NT2/D1 (cell line): ENCODE measurements around the gene UBE2O.

Source experiments
- DNase-seq: peaks from one replicate; pipeline ENCODE4 v3.0.0-alpha.2; 2011; ENCODE audit warnings: low read depth, low spot score
- H3K27me3 ChIP-seq: 2 replicates; pipeline ENCODE4 v1.6.0; 2011; ENCODE audit warnings: mild to moderate bottlenecking; ENCODE audit not compliant: insufficient read length, insufficient read depth
- H3K36me3 ChIP-seq: 2 replicates; pipeline ENCODE4 v1.6.1; 2011; ENCODE audit warnings: mild to moderate bottlenecking, low read length, mixed read lengths; ENCODE audit not compliant: insufficient read depth, insufficient read length
- H3K4me1 ChIP-seq: 2 replicates; pipeline ENCODE4 v1.5.1; 2011; ENCODE audit not compliant: insufficient read depth, insufficient read length
- H3K4me3 ChIP-seq: 2 replicates; pipeline ENCODE4 v1.5.1; 2011; ENCODE audit warnings: low read depth; ENCODE audit not compliant: insufficient read length
- H3K9ac ChIP-seq: 2 replicates; pipeline ENCODE4 v1.6.0; 2011; ENCODE audit warnings: low read depth; ENCODE audit not compliant: insufficient read length
- H3K9me3 ChIP-seq: 2 replicates; pipeline ENCODE4 v1.5.1; 2011; ENCODE audit warnings: mild to moderate bottlenecking, low read length; ENCODE audit not compliant: insufficient read depth
- SUZ12 ChIP-seq: IDR thresholded peaks from 2 replicates; pipeline ENCODE4 v1.6.1; 2011; ENCODE audit not compliant: insufficient read length, insufficient read depth; ENCODE audit errors: extremely low read depth
- YY1 ChIP-seq: IDR thresholded peaks from 2 replicates; pipeline ENCODE4 v1.6.1; 2011; ENCODE audit not compliant: insufficient read length, insufficient read depth
- ZNF274 ChIP-seq: IDR thresholded peaks from 2 replicates; pipeline ENCODE4 v1.6.1; 2011; ENCODE audit warnings: mild to moderate bottlenecking, low read depth, low read length

Gene UBE2O

DNA sequence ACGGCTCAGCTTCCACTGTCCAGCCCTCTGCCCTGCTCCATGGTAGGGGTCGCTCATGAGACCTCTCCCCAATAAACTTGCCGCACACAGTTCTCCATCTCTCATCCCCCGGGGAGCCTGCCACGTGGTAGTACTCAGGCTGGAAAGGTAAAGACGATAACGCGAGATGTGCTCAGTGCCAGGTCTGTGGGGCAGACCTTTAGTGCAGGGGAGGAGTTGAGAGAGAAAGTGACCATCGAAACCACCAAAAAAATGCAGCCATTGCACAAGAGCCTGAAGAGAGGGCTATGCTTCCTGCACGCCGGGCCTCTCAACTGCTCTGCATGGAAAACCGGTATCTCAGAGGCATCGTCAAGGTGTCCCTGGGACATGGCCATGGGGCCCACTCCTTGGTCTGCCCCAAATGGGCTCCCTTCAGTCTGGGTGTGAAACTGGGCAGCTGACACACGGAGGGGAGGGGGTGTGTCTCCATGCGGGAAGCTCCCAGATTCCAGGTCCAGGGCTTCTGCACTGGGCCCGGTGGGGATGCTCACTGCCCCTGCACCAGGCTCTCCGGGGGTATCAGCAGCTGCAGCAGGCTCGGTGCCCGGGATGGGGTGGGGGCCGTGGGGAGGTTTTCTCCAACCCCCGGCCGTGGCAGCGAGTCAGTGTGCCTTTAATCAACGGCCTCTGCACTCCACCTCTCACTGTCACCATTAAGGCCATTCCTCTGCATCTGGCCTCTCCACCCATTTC lies 9.8 kb upstream of the UBE2O start:
- H3K27me3 ChIP-seq, result no peaks in the 10 kb centered on the region
- no peak overlapping the region for H3K9ac ChIP-seq
- H3K4me1 ChIP-seq, result peaks cover 32% of the 10 kb centered on the region
- H3K36me3 ChIP-seq, result no peaks in the 10 kb centered on the region
- DNase-seq, result no peak
- no peak overlapping the region for H3K4me3 ChIP-seq
- TF ChIP-seq YY1 (no peak), ZNF274 (no peak), SUZ12 (no peak)
- H3K9me3 ChIP-seq, result no peaks in the 10 kb centered on the region

DNA sequence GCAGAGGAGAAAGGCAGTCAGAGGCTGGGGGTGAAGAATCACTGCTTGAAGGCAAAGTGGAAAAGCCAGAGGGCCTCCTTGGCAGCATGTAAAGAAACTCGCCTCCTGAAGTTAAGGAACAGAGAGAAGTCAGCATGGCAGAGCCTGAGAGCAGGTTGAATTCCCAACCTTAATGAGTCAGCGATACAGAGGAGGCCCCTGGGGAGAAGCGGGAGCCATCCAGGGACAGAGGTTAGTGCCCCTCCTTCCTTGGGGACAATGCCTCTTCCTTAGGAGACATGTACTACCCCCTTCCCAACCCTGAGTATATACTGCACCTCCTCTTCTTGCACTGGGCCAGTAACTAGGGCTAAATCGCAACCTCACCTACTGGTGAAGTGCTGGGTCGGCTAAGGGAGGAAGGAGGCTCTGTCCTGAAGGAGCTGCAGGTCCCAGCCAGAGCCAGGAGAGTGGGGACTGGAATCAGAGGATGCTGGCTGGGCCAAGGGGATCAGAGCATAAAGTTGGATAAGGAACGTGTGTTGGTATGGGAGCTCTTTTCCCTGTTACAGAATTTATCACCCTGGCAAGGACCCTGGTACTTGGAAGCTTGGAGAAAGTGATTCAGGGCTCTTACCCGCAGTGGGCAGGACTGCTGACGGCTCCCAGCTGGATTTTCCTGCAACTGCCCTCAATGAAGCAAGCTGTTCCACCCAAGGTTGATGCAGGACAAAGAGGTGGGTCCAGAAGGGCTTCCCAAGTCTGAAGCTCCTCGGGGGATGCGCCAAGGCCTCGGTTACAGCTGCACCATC lies 9.0 kb upstream of the UBE2O start:
- DNase-seq, result no peak
- no peak overlapping the region for H3K4me3 ChIP-seq

DNA sequence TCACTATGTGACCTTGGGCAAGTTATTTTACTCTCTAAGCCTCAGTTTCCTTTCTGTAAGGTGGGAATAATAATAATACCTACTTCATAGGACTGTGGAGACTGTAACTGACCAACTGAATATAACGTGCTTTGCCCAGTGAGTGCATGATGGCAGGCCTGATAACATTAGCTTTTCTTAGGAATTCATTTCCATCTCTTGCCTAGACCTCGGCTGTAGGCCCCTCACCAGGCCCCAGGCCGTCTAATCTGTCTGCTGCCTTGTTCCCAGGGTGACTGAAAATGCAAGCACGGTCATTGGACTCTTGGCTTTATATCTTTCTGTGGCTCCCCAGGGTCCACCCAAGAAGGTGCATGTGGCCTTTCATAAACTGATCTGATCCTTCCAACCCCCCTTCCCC lies 6.7 kb upstream of the UBE2O start:
- H3K9me3 ChIP-seq, result no peaks in the 10 kb centered on the region
- no peak for DNase-seq
- no peaks in the 10 kb centered on the region for H3K27me3 ChIP-seq
- H3K36me3 ChIP-seq, result no peaks in the 10 kb centered on the region
- H3K9ac ChIP-seq, result no peak overlapping the region
- peaks cover 21% of the 10 kb centered on the region for H3K4me1 ChIP-seq
- TF ChIP-seq YY1 (no peak), ZNF274 (no peak), SUZ12 (no peak)
- H3K4me3 ChIP-seq, result no peak overlapping the region

More for the DNA sequence above, 9.0 kb upstream of the UBE2O start:
- H3K9ac ChIP-seq, result no peak overlapping the region
- no peaks in the 10 kb centered on the region for H3K9me3 ChIP-seq
- no peaks in the 10 kb centered on the region for H3K36me3 ChIP-seq
- TF ChIP-seq ZNF274, result no peak
- TF ChIP-seq YY1, result no peak
- TF ChIP-seq SUZ12, result no peak
- H3K27me3 ChIP-seq, result no peaks in the 10 kb centered on the region
- H3K4me1 ChIP-seq, result peaks cover 28% of the 10 kb centered on the region

DNA sequence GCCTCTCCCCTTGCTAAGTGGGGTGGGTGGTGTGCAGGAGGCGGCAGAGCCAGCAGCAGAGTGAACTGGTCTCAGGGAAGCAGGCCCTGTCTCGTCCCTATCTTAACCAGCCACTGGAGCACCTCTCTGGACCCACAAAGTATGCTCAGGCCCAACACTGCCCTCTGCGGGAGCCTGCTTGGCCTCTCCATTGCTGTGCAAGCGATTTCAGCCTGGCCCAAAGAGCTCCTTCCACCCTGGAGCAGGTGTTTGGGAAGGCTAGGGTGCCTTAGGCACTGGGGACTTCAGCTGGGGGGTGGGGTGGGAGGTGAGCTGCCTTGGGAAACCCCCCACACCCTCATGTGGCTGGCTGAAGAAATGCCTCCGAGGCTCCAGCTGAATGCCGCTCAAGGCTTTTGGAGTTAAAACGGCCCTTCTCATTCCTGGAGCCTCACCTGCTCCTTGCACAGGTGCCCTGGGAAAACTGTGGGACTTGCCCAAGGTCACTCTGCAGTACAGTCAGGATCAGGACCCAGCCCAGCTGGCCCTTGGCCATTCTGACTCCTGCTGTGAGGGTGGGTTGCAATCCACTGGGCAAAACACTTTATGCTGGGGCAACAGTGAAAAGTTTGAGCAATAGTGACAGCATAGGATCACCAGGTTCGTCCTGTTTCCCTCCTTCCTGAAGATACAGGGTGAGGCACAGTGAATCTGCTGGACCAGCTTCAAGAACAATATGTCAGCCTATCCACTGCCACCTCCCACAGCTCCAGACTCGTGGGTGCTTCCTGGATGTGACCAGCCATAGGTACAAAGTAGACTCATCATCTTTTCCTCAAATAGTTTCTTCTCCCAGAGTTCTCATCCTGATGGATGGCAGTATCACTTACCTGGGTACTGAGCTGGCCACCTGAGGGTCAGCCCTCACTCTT lies 5.9 kb upstream of the UBE2O start:
- H3K9ac ChIP-seq, result no peak overlapping the region
- peaks cover 21% of the 10 kb centered on the region for H3K4me1 ChIP-seq
- no peak for TF ChIP-seq ZNF274
- no peak for TF ChIP-seq SUZ12
- no peak for TF ChIP-seq YY1
- peak; percentile 52 for DNase-seq
- H3K27me3 ChIP-seq, result no peaks in the 10 kb centered on the region
- H3K36me3 ChIP-seq, result no peaks in the 10 kb centered on the region
- H3K9me3 ChIP-seq, result peaks cover 3% of the 10 kb centered on the region; the same call in 1 of the 2 replicates
- H3K4me3 ChIP-seq, result no peak overlapping the region

DNA sequence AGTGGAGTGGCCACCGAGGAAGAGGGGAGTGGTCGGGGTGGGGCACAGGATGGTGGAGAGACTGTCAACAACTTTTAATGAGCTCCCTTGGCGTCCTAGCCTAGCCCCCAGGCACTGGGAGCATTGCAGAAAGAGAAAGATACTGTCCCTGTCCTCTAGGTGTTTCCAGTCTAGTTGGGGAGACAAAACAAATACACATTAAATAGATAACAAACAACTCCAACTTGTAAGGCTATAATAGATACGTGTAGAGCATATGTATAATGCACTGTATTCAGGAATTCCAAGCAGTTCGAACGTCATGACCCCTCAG lies 435 bp upstream of the UBE2O start:
- H3K4me1 ChIP-seq, result peaks cover 6% of the 10 kb centered on the region
- no peak overlapping the region for H3K4me3 ChIP-seq
- no peak for DNase-seq
- TF ChIP-seq SUZ12 (no peak), ZNF274 (no peak)
- peaks cover 8% of the 10 kb centered on the region for H3K36me3 ChIP-seq
- no peak overlapping the region for H3K9ac ChIP-seq
- H3K9me3 ChIP-seq, result peaks cover 9% of the 10 kb centered on the region; the same call in 1 of the 2 replicates
- no peaks in the 10 kb centered on the region for H3K27me3 ChIP-seq

DNA sequence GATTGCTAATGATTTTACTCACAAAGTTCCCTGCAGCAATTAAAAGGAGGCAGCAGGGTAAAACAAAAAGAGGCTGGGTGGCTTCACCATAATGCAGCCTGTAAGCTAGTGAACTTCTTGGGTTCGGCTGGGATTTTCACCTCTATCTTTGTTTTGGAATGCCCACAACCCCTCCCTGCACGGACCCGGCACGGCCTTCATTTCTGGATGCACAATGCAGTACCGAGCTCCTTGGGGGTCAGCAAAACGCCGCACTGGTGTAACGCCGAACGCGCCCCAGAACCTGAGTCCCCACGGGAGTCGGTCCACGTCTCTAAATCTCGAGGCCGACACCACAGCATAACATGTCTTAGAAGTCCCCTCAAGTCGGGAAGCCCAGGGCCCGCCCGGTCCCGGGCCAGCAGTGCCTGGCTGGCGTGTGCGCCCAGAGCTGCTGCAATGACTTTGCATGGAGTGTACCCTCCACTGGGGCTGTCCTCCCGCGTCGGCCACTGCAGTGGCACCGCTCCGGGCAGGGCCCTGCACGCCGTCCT lies 759 bp downstream of the UBE2O start:
- Histone ChIP-seq H3K4me3 (peak overlapping the region; percentile 95), H3K9ac (peak overlapping the region; percentile 87), H3K9me3 (peaks cover 9% of the 10 kb centered on the region; the same call in 1 of the 2 replicates), H3K36me3 (peaks cover 8% of the 10 kb centered on the region), H3K4me1 (peaks cover 10% of the 10 kb centered on the region), H3K27me3 (no peaks in the 10 kb centered on the region)
- TF ChIP-seq SUZ12, result no peak
- DNase-seq, result no peak
